AML-193 (cell line): ENCODE measurements around the gene PKDCC.
"Not testable (repeated sequence)": the region's sequence is repeated elsewhere in the genome, so short reads cannot be mapped to it uniquely, and the experiment has no call there.

Experiments used
- DNase-seq, 2 experiments: peaks; one replicate each; lab custom pipeline; 2025; lab: John Stamatoyannopoulos, UW

PKDCC gene

GRCh38 chr2:42030200-42030759 is 17.5 kb upstream of the PKDCC start:
- no peak for DNase-seq

- DNase-seq, result no peak
These were observed 17.0 kb upstream of the PKDCC start for GRCh38 chr2:42030829-42031228.

GRCh38 chr2:42031281-42032223 is 16.3 kb upstream of the PKDCC start:
- no peak for DNase-seq

GRCh38 chr2:42032224-42032620 is 15.6 kb upstream of the PKDCC start:
- no peak for DNase-seq

GRCh38 chr2:42032745-42033144 is 15.1 kb upstream of the PKDCC start:
- no peak for DNase-seq

GRCh38 chr2:42034096-42034495 is 13.7 kb upstream of the PKDCC start:
- DNase-seq, result not testable (repeated sequence)

GRCh38 chr2:42035241-42035640 is 12.6 kb upstream of the PKDCC start:
- no peak for DNase-seq

- no peak for DNase-seq
These were observed 11.4 kb upstream of the PKDCC start for GRCh38 chr2:42036413-42036812.

- no peak for DNase-seq
These were observed 10.9 kb upstream of the PKDCC start for GRCh38 chr2:42036940-42037339.

- no peak for DNase-seq
These were observed 7.1 kb upstream of the PKDCC start for GRCh38 chr2:42040643-42041278.

- DNase-seq, result no peak
These were observed 6.3 kb upstream of the PKDCC start for GRCh38 chr2:42041377-42042127.

- DNase-seq, result no peak
These were observed 5.0 kb upstream of the PKDCC start for GRCh38 chr2:42042631-42043355.

- DNase-seq, result no peak
These were observed 3.9 kb upstream of the PKDCC start for GRCh38 chr2:42043789-42044394.

- no peak for DNase-seq
These were observed 2.9 kb upstream of the PKDCC start for GRCh38 chr2:42044939-42045338.

GRCh38 chr2:42045352-42045751 is 2.5 kb upstream of the PKDCC start:
- no peak for DNase-seq

GRCh38 chr2:42045848-42046748 is 1.7 kb upstream of the PKDCC start:
- DNase-seq, result no peak

- DNase-seq, result no peak
These were observed 868 bp upstream of the PKDCC start for GRCh38 chr2:42046819-42047487.

GRCh38 chr2:42048299-42049220 is 739 bp downstream of the PKDCC start:
- DNase-seq, result no peak
